Retina (tissue), 1 donor: ENCODE results near the gene C9.
"Not testable (repeated sequence)": the region's sequence is repeated elsewhere in the genome, so short reads cannot be mapped to it uniquely, and the experiment has no call there.

Experiments used
- DNase-seq: peaks from one replicate; pipeline ENCODE4 v3.0.0-alpha.2; 2016

C9 gene

GRCh38 chr5:39370555-39371366, 6.5 kb upstream of the C9 start:
- DNase-seq, result no peak

- no peak for DNase-seq
Observed at GRCh38 chr5:39369123-39369815, 5.0 kb upstream of the C9 start.

- DNase-seq, result no peak
Observed at GRCh38 chr5:39368116-39368515, 3.8 kb upstream of the C9 start.

- DNase-seq, result no peak
Observed at GRCh38 chr5:39367711-39368110, 3.4 kb upstream of the C9 start.

- DNase-seq, result no peak
Observed at GRCh38 chr5:39363217-39363616, 1.1 kb downstream of the C9 start.

- no peak for DNase-seq
Observed at GRCh38 chr5:39362646-39363045, 1.6 kb downstream of the C9 start.

GRCh38 chr5:39361306-39361705, 3.0 kb downstream of the C9 start:
- no peak for DNase-seq

- DNase-seq, result no peak
Observed at GRCh38 chr5:39360471-39361111, 3.7 kb downstream of the C9 start.

- no peak for DNase-seq
Observed at GRCh38 chr5:39356263-39356662, 8.0 kb downstream of the C9 start.

GRCh38 chr5:39355324-39355723, 9.0 kb downstream of the C9 start:
- DNase-seq, result no peak

GRCh38 chr5:39353717-39354399, 10.4 kb downstream of the C9 start:
- no peak for DNase-seq

- DNase-seq, result no peak
Observed at GRCh38 chr5:39352951-39353350, 11.3 kb downstream of the C9 start.

GRCh38 chr5:39352170-39352569, 12.1 kb downstream of the C9 start:
- DNase-seq, result no peak

- no peak for DNase-seq
Observed at GRCh38 chr5:39349484-39349883, 14.8 kb downstream of the C9 start.

- DNase-seq, result no peak
Observed at GRCh38 chr5:39342460-39342859, 21.8 kb downstream of the C9 start.

- no peak for DNase-seq
Observed at GRCh38 chr5:39341896-39342295, 22.4 kb downstream of the C9 start.

- no peak for DNase-seq
Observed at GRCh38 chr5:39340506-39340905, 23.8 kb downstream of the C9 start.

- DNase-seq, result no peak
Observed at GRCh38 chr5:39337252-39337915, 26.9 kb downstream of the C9 start.

GRCh38 chr5:39334296-39334695, 30.0 kb downstream of the C9 start:
- DNase-seq, result not testable (repeated sequence)

GRCh38 chr5:39333104-39333503, 31.2 kb downstream of the C9 start:
- DNase-seq, result no peak

- no peak for DNase-seq
Observed at GRCh38 chr5:39331861-39332381, 32.4 kb downstream of the C9 start.

- no peak for DNase-seq
Observed at GRCh38 chr5:39328731-39329130, 35.6 kb downstream of the C9 start.

GRCh38 chr5:39323542-39323941, 40.8 kb downstream of the C9 start:
- DNase-seq, result no peak
